Neural progenitor cell (in vitro differentiated cells): ENCODE measurements around the gene PRPSAP1. TPM values are rescaled to one million over a fixed set of nuclear protein-coding genes. Genes with fewer than 3 reads are reported as not detected.

Source experiments
- DNase-seq: peaks from one replicate; pipeline ENCODE4 v3.0.0-alpha.2; 2016; ENCODE audit warnings: low spot score
- H2AFZ ChIP-seq: fragments of 200-600 bp; sonication (generic); replicated peaks from 2 replicates; pipeline ENCODE4 v1.6.1; 2016; ENCODE audit warnings: antibody characterized with exemption
- H3F3A ChIP-seq: fragments of 200-600 bp; sonication (generic); 2 replicates; pipeline ENCODE4 v1.6.1; 2016; ENCODE audit warnings: antibody characterized with exemption, low read depth
- H3K27ac ChIP-seq: fragments of 200-600 bp; sonication (generic); 2 replicates; pipeline ENCODE4 v1.5.1; 2016; ENCODE audit warnings: mild to moderate bottlenecking
- H3K27me3 ChIP-seq: fragments of 200-600 bp; sonication (generic); 2 replicates; pipeline ENCODE4 v1.6.1; 2016; ENCODE audit warnings: mild to moderate bottlenecking, moderate library complexity
- H3K36me3 ChIP-seq: fragments of 200-600 bp; sonication (generic); 2 replicates; pipeline ENCODE4 v1.5.1; 2016
- H3K4me1 ChIP-seq: fragments of 200-600 bp; sonication (generic); 2 replicates; pipeline ENCODE4 v1.6.1; 2016; ENCODE audit warnings: mixed run types
- H3K4me2 ChIP-seq: fragments of 200-600 bp; sonication (generic); 2 replicates; pipeline ENCODE4 v1.6.1; 2016
- H3K4me3 ChIP-seq: fragments of 200-600 bp; sonication (generic); 2 replicates; pipeline ENCODE4 v1.5.1; 2016
- H3K79me2 ChIP-seq: fragments of 200-600 bp; sonication (generic); 2 replicates; pipeline ENCODE4 v1.6.1; 2016; ENCODE audit warnings: low read depth
- H3K9ac ChIP-seq: fragments of 200-600 bp; sonication (generic); 2 replicates; pipeline ENCODE4 v1.6.1; 2016
- H3K9me3 ChIP-seq: fragments of 200-600 bp; sonication (generic); 2 replicates; pipeline ENCODE4 v1.5.1; 2016; ENCODE audit warnings: low read depth
- H4K20me1 ChIP-seq: fragments of 200-600 bp; sonication (generic); 2 replicates; pipeline ENCODE4 v1.6.1; 2016; ENCODE audit warnings: low read depth
- H3K27ac Mint-ChIP-seq: 3 replicates; pipeline ENCODE4 v1.8.0; 2021; ENCODE audit warnings: mixed read lengths
- H3K27me3 Mint-ChIP-seq: 2 replicates; pipeline ENCODE4 v1.8.0; 2022; ENCODE audit warnings: low read depth, mild to moderate bottlenecking, inconsistent platforms, moderate library complexity, mixed read lengths; ENCODE audit not compliant: insufficient read depth
- H3K36me3 Mint-ChIP-seq: 3 replicates; pipeline ENCODE4 v1.8.0; 2021; ENCODE audit warnings: mixed read lengths
- H3K4me1 Mint-ChIP-seq: 3 replicates; pipeline ENCODE4 v1.8.0; 2021; ENCODE audit warnings: mixed read lengths
- H3K4me3 Mint-ChIP-seq: 3 replicates; pipeline ENCODE4 v1.8.0; 2021; ENCODE audit warnings: mild to moderate bottlenecking, moderate library complexity, mixed read lengths
- H3K9me3 Mint-ChIP-seq: 3 replicates; pipeline ENCODE4 v1.8.0; 2020; ENCODE audit warnings: mixed read lengths
- CTCF ChIP-seq: fragments of 200-600 bp; sonication (generic); IDR thresholded peaks from 2 replicates; pipeline ENCODE4 v1.5.1; 2017; ENCODE audit warnings: antibody characterized with exemption, mild to moderate bottlenecking
- EZH2 ChIP-seq: fragments of 200-600 bp; sonication (generic); IDR thresholded peaks from 2 replicates; pipeline ENCODE4 v1.6.1; 2017; ENCODE audit warnings: antibody characterized with exemption, mild to moderate bottlenecking, moderate library complexity
- EZH2phosphoT487 ChIP-seq: fragments of 200-600 bp; sonication (generic); IDR thresholded peaks from 2 replicates; pipeline ENCODE4 v1.6.1; 2017; ENCODE audit warnings: antibody characterized with exemption
- total RNA-seq: library from RNA; depleted of rRNA; stranded (reverse); fragments of >200 nt; gene quantifications from 2 replicates; pipeline ENCODE4 v1.2.3, GENCODE V29; 2015; ENCODE audit warnings: low replicate concordance

The PRPSAP1 gene
- total RNA-seq, 1 donor from 2014 or later = 89.7 TPM

GRCh38 chr17:76398523-76399174, 44.9 kb upstream of the PRPSAP1 start:
- no peaks in the 10 kb centered on the region for H3K27me3 Mint-ChIP-seq
- Histone ChIP-seq H3F3A (peaks cover 8% of the 10 kb centered on the region), H3K9ac (no peak overlapping the region), H3K27ac (no peak overlapping the region), H3K4me2 (no peak overlapping the region), H3K9me3 (no peaks in the 10 kb centered on the region), H3K4me3 (no peak overlapping the region), H3K36me3 (no peaks in the 10 kb centered on the region), H3K4me1 (no peaks in the 10 kb centered on the region), H2AFZ (no peak overlapping the region), H3K79me2 (no peaks in the 10 kb centered on the region), H4K20me1 (peaks cover 8% of the 10 kb centered on the region), H3K27me3 (no peaks in the 10 kb centered on the region)
- H3K9me3 Mint-ChIP-seq = no peaks in the 10 kb centered on the region
- TF ChIP-seq EZH2phosphoT487 = no peak
- no peak for TF ChIP-seq CTCF
- TF ChIP-seq EZH2 = no peak
- no peak for DNase-seq
- H3K36me3 Mint-ChIP-seq = peaks cover 43% of the 10 kb centered on the region
- no peaks in the 10 kb centered on the region for H3K4me1 Mint-ChIP-seq
- H3K4me3 Mint-ChIP-seq = peak overlapping the region; percentile 69
- H3K27ac Mint-ChIP-seq = no peak overlapping the region

GRCh38 chr17:76397687-76398522, 44.2 kb upstream of the PRPSAP1 start:
- Histone ChIP-seq H3K36me3 (no peaks in the 10 kb centered on the region), H3K4me3 (no peak overlapping the region), H3K4me2 (no peak overlapping the region), H3K4me1 (no peaks in the 10 kb centered on the region), H3K9ac (no peak overlapping the region), H3K9me3 (no peaks in the 10 kb centered on the region), H3F3A (peaks cover 8% of the 10 kb centered on the region), H3K27ac (no peak overlapping the region), H3K27me3 (no peaks in the 10 kb centered on the region), H2AFZ (no peak overlapping the region), H4K20me1 (peaks cover 8% of the 10 kb centered on the region), H3K79me2 (no peaks in the 10 kb centered on the region)
- peaks cover 41% of the 10 kb centered on the region for H3K36me3 Mint-ChIP-seq
- no peak for TF ChIP-seq EZH2
- TF ChIP-seq CTCF = peak; percentile 92
- TF ChIP-seq EZH2phosphoT487 = no peak
- no peak overlapping the region for H3K27ac Mint-ChIP-seq
- H3K4me1 Mint-ChIP-seq = no peaks in the 10 kb centered on the region
- H3K4me3 Mint-ChIP-seq = peak overlapping the region; percentile 69
- no peaks in the 10 kb centered on the region for H3K9me3 Mint-ChIP-seq
- H3K27me3 Mint-ChIP-seq = no peaks in the 10 kb centered on the region
- DNase-seq = peak; percentile 89

GRCh38 chr17:76397184-76397583, 43.5 kb upstream of the PRPSAP1 start:
- TF ChIP-seq EZH2 = no peak
- no peak for TF ChIP-seq CTCF
- no peak for TF ChIP-seq EZH2phosphoT487
- Mint-ChIP-seq H3K27ac (no peak overlapping the region), H3K36me3 (peaks cover 36% of the 10 kb centered on the region), H3K4me3 (no peak overlapping the region), H3K4me1 (no peaks in the 10 kb centered on the region), H3K9me3 (no peaks in the 10 kb centered on the region), H3K27me3 (no peaks in the 10 kb centered on the region)
- no peak overlapping the region for H3K4me2 ChIP-seq
- peaks cover 8% of the 10 kb centered on the region for H4K20me1 ChIP-seq
- H2AFZ ChIP-seq = no peak overlapping the region
- no peak overlapping the region for H3K27ac ChIP-seq
- peaks cover 8% of the 10 kb centered on the region for H3F3A ChIP-seq
- no peaks in the 10 kb centered on the region for H3K79me2 ChIP-seq
- H3K9ac ChIP-seq = no peak overlapping the region
- H3K4me1 ChIP-seq = no peaks in the 10 kb centered on the region
- no peaks in the 10 kb centered on the region for H3K36me3 ChIP-seq
- no peak for DNase-seq
- no peak overlapping the region for H3K4me3 ChIP-seq
- no peaks in the 10 kb centered on the region for H3K9me3 ChIP-seq
- H3K27me3 ChIP-seq = no peaks in the 10 kb centered on the region
